ENCODE measurements around the gene NMRK1.

The NMRK1 gene

GRCh38 chr9:75101004-75101588 is 13.1 kb upstream of the NMRK1 start:
- DNase-seq = no peak

DNA sequence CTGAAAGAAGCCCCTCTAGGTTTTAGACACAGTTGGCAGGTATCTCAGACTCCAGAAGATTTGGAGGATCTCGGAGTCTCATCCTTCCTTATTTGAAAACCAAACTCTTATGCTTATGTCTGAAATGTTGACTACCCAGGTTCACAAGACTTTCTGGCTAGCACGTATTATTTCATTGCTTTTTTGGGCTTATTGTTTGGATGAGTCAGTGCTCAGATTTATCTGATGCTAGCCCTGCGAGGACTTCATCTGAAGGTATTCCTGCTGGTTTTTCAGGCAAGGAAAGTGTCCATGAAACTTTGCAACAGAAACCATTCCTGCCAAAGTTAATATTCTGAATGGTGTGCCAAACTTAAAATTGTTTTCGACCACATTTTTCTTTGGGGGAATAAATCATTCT is 8.8 kb upstream of the NMRK1 start:
- no peak for DNase-seq

- no peak for DNase-seq
These were observed 4.8 kb upstream of the NMRK1 start for GRCh38 chr9:75092766-75093165.

DNA sequence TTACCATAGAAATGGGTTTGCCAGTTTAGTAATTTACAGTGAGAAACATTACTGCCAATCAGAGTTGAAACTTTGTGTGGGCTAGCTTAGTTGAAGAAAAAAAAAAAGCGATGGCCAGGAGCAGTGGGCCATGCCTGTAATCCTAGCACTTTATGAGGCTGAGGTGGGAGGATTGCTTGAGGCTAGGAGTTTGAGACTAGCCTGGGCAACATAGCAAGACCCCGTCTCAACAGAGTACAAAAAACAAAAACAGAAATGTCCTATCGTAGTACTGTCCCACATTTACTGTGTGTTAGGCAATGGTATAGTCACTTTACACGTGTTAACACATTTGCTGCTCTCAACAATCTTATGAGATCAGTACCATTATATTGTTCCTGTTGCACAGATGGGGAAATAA is 2.6 kb upstream of the NMRK1 start:
- no peak for DNase-seq

DNA sequence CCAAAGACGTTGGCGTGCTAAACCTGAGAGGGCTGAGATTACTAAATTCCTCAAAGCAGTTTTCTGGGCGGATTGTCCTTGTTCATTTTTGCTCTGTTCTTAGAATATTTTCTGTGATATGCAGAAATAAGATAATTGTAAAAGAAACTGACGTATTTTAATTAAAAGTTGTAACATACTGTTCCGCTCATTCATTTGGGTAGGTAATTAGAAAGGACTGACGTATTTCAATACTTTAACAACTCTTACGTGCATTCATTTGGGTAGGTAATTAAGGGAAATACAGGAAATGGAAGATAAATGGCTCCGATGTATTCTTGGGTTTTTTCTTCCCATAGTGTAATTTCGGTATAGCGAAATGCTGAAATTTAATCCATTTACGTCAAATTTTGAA is 1.4 kb upstream of the NMRK1 start:
- DNase-seq = no peak

GRCh38 chr9:75088646-75089372 is 854 bp upstream of the NMRK1 start:
- DNase-seq = peak; percentile 48

GRCh38 chr9:75087289-75087823 is 599 bp downstream of the NMRK1 start:
- DNase-seq = peak; percentile 41

DNA sequence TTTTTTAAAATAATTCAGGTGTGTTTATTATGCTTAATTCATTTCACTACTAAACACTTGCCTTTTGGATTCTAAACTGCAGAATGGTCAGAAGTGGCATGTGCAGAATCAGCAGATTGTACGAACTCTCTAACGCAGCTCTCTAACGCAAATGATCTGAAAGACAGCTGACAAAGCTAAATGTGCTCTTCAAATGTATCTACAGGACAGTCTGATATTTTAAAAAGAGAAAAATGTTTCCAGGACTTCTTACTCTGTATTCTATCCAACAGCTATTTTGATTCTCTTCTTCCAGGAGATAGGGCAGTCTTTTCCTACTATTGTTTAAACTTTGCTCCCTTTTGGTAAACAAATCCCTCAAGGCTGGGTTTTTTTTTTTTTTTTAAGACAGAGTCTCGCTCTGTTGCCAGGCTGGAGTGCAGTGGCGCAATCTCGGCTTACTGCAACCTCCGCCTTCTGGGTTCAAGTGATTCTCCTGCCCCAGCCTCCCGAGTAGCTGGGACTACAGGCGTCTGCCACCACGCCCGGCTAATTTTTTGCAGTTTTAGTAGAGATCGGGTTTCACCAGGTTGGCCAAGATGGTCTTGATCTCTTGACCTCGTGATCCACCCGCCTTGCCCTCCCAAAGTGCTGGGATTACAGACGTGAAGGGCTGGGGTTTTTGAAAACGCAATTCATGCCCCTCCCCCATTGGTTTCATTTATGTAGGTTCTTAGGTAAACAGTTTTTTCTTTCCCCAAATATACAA is 1.2 kb downstream of the NMRK1 start:
- no peak for DNase-seq

DNA sequence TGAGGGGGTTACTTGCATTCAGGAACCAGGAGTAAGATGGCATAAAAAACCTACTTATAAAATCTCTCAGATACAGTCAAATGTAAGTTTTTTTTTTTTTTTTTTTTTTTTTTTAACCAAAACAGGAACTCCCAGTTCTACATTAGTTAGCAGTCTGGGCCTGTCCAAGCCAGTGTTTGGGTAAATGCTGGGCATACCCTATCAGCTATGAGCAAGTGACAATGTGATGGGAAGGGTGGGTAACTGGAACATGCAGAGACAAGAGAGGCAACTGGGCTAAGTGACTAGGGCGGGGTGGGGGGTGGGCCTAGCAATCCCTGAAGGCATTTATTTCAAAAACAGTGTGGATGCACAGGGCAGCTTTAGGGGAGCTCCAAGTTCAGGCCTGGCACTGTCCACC is 2.3 kb downstream of the NMRK1 start:
- no peak for DNase-seq

GRCh38 chr9:75084081-75084672 is 3.8 kb downstream of the NMRK1 start:
- no peak for DNase-seq

GRCh38 chr9:75083188-75083970 is 4.6 kb downstream of the NMRK1 start:
- no peak for DNase-seq

- DNase-seq = no peak
These were observed 6.3 kb downstream of the NMRK1 start for GRCh38 chr9:75081632-75082031.

DNA sequence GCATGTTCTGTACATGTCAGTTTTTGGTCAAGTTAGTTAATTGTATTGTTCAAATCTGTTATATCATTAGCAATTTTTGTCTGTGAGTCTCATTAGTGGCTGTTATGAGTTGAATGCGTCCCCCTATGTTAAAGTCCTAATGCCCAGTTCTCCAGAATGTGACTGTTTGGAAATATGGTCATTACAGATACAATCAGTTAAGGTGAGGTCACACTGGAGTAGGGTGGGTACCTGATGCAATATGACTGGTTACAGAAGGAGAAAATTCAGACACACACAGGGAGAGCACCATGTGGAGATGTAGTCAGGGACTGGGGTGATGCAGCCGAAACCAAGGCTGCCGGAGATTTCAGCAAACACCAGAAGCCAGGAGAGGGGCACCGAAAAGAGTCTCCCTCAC is 15.1 kb downstream of the NMRK1 start:
- no peak for DNase-seq

GRCh38 chr9:75071530-75072122 is 16.3 kb downstream of the NMRK1 start:
- peak; percentile 16 for DNase-seq

GRCh38 chr9:75069171-75069570 is 18.8 kb downstream of the NMRK1 start:
- no peak for DNase-seq

DNA sequence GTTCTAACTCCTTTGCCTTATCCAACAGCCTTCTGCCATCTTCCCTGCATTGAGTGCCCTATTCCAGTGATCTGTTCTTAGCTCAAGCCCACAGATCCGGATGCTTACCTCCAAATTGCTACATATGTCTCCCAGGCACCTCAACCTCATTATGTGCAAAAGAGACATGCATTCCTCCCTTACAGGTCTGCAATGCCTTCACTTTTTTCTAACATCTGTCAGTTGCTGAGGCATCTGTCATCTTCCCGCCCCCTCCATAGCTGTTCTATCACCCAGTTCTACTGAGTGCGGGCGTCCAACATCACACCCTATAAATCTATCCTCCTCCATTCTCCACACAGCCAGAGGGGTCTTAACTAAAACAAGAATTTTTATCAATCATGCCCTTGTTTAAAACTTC is 20.1 kb downstream of the NMRK1 start:
- no peak for DNase-seq

DNA sequence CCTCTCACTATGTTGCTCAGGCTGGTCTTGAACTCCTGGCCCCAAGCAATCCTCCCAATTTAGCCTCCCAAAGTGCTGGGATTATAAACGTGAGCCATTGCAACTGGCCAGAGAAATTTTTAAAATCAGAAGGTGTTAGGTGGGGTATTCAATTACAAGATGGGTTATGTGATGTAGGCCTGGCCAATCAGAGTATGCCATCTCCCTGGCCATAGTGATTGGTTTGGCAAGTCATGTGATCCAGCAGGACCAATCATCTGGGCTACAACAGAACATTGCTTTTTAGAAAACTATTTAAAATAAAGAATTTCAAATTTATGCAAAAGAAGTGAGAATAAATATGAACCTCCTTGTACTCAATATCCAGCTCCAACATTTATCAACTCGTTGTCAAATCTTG is 22.4 kb downstream of the NMRK1 start:
- DNase-seq = no peak

DNA sequence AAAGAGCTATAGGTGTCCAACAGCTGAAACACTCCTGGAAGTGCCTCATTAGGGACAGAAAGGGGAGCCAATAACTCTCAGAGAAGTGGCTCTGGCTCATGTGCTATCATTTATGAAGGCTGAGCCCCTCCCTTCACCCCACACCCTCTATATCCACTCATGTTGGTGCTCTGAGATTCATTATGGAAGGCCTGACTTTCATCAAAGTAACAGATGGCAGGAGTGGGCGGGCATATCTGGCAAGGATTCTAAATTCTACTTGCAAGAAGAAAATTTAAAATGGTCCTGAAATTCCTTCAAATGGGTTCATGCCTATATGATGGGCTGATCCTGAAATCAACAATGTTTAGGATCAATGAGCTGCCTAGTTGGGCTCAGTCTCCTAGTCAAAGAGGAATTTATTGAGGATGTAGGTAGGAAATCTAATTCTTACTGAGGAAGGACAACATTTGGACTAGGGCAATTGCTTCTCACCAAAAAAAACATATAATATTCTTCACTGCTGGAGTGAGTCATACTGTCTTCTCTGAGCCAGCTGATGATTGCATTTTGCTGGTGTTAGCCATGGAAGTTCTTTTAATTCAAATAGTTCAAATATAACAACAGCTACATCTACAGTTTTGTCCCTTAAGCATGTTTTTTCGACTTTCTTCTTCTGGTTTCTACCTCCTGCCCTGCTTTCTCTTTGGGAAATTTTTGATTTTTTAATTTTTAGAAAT is 23.5 kb downstream of the NMRK1 start:
- no peak for DNase-seq

DNA sequence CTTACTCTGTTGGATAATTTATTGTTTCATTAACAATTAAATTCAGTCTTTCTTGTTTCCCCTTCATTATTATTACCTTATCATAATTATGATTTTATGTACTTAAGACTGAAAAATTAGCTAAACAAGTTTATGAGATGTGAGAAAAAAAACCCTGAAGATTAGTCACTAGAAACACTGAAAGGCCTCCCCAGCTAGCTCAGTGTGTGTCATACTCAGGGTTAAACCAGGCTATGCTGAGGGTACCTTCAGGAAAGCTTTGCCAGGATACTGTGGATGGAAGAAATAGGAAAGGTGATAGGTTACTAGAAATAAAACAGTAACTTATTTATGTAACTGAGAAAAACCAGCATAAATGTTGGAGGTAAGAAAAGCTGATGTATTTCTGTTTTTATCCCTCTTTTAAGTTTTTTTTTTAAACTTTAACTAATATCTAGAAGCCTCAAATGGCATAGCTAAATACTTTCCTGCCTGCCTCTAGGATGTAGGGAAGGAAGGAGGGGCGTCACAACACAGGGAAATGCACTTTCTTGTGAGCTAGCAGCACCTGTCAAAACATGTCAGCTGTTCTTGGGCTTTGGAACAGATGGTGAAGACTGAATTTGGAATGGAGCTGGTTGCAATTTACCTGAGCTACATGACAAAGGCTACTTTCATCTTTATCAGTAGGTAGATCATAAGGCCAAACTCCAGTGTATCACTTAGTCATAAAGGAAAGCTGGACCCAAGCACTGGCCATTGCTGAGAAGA is 24.2 kb downstream of the NMRK1 start:
- DNase-seq = no peak

DNA sequence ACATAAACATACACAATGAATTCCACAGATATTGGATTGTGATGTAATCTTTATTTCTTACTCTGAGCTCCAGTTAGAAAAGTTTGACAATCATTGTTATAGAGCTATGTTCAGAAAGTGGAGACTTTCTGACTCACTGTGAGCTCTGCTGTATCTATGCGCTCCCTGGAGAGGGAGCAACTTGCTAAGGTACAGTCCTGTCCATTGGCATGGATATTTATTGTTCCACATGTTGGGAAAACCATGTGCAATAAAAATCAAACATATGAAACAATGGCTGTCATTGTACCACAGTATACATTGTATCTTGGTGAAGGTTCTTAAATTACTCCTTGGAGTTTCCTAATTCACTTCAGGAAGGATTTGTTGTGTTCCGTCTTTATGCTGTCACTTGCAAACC is 26.8 kb downstream of the NMRK1 start:
- no peak for DNase-seq
